Fibroblast of gingiva (primary cell): ENCODE data around the gene PSMB10.
"Not testable (repeated sequence)": the region's sequence is repeated elsewhere in the genome, so short reads cannot be mapped to it uniquely, and the experiment has no call there.

Experiments
- DNase-seq: peaks from one replicate; pipeline ENCODE4 v3.0.0-alpha.2; 2011; ENCODE audit warnings: low read depth

PSMB10 gene

DNA sequence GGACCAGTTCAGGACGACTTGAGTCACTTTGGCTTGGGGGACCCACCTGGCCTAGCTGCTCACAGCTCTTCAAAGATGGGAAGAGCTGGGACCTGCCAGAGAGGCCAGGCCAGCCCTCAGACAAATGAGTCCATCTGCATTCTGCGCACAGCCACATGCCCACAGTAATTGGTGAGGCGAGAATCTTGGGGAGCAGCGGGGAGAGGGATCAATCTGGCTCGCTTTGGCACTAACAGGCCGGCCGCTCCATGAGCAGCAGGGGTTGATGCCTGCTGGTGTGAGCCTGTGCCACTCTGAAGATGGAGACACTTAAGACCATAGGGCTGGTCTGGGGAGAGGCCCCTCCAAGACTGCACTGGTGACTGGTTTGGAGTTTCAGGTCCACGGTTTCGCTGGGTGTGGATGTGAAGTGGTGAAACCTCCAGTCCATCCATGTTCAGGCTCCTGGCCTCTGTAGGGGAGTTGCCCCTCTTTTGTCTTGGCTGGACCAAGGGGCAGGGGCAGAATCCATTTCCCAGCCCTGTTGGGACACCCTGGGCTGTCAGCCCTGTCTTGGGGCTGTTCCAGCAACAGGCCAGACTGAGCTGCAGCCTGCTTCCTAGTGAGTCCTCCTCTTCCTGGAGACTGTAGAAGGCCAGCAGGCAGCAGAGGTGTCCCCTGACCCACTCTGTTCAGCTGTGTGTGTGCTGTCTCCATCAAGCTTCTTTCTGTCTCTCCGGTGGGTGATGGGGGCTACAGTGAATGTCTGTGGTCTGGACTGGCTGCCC lies 12.3 kb downstream of the PSMB10 start:
- DNase-seq, result no peak

DNA sequence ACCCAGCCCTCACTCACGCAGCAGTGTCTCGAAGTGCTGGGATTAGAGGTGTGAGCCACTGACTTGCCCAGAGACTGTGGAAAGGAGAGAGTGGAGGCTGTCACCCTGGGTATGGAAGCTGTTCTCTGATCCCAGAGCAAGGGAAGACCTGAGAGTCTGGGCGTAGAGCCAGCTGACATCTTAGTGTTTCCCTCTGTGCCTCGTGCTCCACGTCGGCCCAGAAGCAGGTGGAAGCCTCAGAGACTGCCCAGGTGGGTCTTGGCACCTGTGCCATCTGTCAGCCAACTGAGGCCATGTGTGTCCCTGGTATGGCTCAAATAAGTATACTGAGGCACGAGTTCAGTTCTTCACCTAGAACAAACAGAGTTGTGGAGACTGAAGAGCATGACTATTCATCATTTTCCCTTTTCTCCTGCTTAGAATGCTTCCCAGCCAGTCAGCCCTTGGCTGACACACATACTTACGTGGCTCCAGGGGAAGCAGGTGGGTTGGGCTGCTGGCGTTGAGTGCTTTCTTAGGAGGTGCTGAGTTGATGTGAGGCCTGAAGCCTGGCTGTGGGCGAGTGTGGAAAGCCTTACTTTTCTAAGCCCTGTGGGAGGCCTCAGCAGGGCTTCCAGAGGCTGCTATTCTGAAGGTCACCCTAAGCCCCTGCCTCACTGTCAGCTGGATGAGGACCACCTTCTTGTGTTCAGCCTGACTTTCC lies 13.1 kb downstream of the PSMB10 start:
- no peak for DNase-seq

DNA sequence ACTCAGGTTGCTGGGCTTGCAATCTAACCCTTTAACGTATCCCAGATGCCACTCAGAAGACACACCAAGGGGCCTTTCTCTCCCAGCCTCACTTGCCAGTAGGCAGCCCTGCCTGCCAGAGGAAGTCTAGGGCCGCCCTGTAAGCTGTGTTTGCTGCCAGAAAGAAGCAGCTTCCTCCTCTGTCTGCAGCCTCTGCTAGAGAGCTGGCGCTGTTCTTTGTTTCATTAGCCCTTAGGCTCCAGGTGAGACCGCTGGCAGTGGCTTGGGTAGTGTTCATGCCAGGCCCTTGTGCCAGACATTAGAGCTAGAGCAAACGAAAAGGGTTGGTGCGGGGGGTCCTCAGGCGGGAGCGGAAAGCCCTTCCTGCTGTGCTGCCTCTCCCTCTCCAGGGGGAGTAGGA lies 13.9 kb downstream of the PSMB10 start:
- no peak for DNase-seq

DNA sequence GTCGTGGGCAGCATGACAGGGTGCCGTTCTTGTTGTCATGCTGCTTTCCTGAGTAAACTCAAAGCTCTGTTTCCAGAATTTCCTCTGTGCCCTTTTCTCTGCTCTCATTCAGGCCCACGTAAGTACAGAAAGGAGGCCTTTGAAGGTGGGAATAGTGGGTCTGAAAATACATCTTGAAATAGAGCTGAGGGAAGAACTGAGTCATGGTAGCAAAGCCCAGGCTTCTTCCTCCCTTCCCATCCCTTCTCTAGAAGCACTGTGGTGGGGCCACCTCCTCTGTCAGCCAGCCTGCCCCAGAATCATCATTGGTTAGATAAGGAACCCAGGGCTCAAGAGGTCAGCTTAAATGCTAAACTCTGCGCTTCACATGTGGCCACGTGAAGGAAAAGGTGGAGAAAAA lies 14.4 kb downstream of the PSMB10 start:
- no peak for DNase-seq

DNA sequence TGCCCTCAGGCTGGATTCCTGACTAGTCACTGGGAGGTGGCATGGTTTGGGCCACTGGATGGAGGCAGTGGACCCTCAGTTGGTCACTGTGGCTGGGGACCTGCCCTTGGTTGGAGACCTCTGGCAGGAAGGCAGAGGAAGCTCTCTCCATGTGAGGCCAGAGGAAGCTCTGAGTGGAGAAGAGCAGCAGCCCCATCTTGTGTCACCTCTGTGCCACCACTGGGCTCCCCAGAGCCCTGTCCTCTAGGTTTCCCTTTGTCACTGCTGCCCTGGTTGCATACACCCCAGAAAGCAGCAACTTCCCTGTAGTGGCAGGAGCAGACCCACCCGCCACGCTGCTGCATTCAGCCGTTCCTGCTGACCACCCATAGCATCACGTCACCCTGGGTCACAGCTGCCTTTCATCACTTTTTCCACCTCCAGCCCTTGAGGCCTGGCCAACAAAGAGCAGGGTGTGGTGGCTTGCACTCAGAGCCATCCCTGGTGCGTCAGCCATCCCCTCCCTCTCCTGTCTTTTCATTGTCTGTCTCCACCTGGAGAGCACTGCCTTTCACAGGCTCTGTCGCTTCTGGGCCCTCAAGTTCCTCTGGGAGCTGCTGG lies 16.9 kb downstream of the PSMB10 start:
- DNase-seq, result no peak

DNA sequence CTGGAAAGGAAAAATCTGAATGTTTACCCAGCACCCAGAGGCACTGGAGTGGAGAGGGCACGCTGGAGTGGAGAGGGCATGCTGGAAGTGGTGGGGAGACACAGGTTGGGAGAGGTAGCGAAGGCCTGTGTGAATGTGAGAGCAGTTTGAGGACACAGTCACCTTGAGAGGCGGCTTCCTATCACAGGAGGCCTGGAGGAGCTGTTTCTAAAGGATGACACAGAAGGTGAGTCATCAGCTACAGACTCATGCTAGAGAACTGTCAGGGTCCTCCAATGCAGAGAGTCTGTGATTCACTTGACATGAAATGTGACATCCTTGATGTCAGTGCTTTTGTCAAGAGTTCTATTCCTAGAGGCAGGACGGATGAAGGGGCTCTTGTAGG lies 18.8 kb downstream of the PSMB10 start:
- DNase-seq, result peak; percentile 34

DNA sequence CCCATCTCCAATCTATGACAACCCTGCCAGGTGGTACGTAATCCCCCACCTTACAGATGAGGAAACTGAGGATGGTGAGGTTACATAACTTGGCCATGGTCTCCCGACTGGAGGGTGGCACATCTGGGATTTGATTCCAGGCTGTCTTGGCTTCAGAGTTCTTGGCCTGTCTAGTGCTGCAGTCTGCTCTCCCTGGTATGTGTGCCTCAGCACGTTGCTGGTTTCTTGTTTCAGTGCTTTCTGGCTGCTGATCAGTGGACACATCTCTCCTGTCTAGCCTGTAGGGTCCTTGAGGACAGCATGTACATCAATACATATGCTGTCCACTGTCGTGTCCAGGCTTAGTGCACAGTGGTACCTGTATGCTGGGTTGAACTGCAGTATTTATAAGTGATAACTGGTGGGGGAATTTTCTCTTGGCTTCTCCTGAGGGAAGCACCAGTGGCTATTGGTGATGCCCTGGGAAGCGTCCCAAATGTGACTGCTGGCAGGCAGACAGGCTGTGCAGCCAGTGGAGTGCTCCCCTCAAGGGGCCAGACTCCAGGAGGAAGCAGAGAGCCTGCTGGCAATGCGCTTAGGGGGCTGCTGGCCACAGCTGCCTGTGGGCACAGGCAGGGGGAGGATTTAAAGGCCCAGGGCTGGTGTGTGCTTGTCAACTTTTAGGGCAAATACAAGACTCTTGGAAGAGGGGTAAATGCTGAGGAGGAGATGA lies 19.4 kb downstream of the PSMB10 start:
- DNase-seq, result peak; percentile 59

DNA sequence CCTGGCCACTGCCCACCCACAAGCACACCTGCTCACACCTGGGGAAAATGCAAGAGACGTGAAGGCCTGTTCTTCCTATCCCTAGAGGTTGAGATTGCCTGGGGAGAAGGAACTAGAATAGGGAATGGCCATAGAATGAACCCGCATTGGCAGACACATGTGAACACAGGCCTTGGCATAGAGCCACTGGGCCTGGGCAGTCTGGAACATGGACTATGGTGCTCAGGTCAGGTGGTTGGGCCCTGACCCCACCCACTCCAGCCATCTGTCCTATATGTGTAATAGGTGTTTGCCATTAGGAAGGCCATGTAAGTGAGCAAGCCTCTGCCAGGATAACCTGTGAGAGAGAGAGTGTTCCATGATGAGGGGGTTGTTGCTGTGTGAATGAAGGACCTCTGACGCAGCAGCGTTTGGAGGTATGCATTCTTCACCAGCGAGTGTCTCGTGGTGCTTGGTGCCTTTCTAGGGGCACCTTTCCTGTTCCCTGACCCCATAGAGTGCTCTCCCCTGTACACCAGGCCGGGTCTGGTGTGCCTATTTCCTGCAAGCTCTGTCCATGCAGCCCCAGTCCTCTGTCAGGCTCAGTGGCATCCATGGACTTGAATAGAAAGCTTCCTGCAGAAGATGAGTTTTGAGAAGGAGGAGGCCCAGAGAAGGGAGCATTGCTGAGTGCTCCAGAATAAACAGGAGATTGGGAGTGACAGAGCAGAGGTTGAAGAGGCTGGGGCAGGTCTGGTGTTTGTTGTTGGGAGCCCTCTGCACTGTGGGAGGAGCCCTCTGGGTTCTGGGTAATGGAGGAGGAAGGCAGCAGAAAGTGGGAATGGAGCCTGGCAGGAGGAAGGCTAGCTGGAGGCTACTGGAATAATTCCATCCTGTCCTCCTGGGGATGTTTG lies 20.6 kb downstream of the PSMB10 start:
- no peak for DNase-seq

DNA sequence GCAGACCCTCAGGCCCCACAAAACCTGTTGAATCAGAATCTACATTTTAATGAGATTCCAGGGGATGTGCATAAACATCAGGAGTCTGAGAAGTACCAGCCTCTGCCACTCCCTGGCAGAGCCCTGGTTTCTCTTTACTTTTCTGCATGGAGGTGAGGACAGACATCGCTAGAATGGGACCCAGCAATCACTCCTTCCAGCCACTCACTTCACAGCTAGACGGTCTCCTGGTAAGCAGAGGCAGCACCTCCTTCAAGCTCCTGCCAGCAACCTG lies 21.2 kb downstream of the PSMB10 start:
- DNase-seq, result not testable (repeated sequence)

DNA sequence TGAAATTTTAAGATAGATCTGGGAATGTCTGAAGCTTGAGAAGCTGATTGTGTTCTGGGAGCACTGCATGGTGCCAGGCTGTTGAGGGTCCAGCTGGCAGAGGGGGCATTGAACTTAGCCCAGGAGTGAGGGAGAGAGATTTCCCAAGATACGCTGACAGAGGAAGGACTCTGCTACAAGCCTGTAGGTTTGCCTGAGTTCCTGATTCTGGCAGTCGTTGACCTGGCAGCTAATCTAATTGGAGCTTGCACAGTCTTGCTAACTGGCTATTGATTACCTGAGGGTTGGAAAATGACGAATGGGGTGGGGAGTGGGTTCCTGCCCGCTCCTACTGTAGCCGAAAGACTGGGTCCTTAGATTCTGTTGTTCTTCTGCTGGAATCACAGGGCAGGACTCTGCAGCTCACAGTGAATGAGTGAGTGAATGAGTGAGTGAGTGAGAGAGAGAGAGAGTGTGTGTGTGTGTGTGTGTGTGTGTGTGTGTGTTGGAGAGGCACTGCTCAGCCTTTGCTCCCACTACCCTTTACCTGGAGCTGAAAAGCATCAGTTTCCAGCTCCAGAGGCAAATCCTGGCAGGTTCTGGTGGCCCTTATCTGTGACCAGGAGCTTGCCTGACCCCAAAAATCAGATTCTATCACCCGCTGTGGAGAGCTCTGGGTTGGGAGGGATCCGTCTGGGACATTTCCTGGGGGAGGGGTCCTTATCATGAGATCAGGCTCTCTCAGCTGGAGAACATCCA lies 21.7 kb downstream of the PSMB10 start:
- DNase-seq, result no peak

DNA sequence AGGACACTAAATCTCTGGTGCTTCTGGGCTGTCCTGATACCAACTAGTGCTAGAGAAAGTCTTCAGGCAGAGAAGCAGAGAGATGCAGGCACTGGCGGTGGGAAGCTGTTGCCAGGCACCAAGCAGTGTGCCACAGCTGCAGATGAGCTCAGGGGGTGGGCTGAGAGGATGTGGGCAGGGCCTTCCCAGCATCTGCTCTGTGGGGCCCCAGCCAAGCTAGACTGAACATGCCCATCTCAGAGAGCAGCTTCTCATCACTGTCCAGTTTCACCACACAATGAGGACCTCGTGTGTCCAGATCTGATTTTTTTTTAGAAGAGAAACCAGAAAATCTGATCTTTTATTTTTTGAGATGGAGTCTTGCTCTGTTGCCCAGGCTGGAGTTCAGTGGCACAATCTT lies 26.5 kb downstream of the PSMB10 start:
- peak; percentile 83 for DNase-seq

DNA sequence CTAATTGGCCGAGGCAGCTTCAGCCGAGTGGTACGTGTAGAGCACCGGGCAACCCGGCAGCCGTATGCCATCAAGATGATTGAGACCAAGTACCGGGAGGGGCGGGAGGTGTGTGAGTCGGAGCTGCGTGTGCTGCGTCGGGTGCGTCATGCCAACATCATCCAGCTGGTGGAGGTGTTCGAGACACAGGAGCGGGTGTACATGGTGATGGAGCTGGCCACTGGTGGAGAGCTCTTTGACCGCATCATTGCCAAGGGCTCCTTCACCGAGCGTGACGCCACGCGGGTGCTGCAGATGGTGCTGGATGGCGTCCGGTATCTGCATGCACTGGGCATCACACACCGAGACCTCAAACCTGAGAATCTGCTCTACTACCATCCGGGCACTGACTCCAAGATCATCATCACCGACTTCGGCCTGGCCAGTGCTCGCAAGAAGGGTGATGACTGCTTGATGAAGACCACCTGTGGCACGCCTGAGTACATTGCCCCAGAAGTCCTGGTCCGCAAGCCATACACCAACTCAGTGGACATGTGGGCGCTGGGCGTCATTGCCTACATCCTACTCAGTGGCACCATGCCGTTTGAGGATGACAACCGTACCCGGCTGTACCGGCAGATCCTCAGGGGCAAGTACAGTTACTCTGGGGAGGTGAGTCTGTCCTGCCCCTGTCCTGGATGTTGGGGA lies 27.5 kb downstream of the PSMB10 start:
- no peak for DNase-seq

DNA sequence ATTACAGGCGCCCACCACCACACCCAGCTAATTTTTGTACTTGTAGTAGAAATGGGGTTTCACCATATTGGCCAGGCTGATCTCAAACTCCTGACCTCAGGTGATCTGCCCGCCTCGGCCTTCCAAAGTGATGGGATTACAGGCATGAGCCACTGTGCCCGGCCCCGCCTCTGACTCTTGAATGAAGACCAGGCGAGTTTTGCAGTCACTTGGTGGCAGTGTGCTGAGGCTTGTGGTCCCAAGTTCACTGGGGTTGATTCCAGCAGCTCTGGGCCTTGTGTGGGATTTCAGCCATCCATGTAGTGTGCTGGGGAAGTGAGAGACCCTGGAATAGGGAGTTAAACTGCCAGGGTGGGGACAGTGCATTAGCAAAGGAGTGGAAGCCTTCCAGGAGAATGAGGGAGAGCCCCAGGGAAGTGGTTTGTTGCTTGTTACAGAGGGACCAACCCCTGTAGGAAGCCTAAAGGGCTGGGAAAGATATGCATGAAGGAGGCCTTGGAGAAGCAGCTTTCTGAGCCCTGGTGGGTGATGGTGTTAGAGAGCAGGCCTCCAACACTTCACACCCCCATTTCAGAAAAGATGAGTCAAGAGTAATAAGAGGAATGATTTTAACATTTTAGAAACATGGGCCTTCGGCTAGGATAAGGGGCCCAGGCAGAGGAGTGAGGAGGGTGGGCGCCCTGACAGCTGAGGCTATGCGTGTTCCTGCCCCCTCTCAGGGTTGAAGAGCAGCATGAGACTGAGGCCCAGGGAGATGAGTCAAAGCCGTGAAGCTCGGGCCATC lies 29.1 kb downstream of the PSMB10 start:
- DNase-seq, result no peak

DNA sequence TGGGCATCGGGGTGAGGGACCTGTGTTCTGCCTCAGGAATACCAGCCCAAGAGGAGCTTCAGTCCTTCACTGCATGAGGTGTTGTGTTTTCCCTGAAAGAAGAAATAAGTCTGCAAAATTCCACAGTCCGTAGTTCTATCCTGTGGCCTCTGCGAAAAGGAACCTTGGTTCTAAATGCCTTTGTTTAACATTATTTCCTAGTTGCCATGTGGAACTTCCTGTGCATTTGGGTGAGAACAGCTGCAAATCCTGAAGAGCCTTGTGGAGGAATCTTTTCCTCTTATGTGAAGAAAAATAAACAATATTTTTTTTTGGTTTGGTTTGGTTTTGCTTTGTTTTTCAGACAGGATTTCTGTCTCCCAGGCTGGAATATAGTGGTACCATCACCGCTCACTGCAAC lies 33.8 kb downstream of the PSMB10 start:
- DNase-seq, result no peak

DNA sequence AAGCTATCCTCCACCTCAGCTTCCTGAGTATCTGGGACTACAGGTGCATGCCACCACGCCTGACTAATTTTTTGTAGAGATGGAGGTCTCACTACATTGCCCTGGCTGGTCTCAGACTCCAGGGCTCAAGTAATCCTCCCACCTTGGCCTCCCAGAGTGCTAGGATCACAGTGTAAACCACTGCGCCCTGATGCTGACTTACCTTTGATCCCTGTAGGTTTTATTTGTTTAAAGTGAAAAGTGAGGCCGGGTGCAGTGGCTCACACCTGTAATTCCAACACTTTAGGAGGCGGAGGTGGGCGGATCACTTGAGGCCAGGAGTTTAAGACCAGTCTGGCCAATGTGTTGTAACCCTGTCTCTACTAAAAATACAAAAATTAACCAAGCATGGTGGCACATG lies 34.9 kb downstream of the PSMB10 start:
- DNase-seq, result no peak

DNA sequence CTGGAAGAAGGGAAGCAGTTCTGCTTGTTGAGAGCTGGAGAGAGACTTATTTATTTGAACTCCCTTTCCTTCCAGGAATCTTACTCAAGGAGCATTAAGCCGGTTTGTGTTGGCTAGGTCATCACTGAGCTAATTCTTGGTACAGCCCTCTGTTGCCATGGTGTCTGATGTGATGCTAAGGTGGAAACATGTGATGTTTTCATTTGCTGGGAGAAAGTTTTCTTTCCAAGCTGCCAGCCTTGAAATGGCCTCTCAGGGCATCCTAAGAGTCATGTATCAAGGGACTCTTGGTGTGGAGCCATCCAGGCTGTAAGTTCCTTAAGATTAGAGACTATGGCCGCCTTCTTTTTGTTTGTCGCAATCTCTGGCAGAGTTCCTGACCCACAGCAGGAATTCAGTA lies 39.4 kb downstream of the PSMB10 start:
- DNase-seq, result peak; percentile 51

DNA sequence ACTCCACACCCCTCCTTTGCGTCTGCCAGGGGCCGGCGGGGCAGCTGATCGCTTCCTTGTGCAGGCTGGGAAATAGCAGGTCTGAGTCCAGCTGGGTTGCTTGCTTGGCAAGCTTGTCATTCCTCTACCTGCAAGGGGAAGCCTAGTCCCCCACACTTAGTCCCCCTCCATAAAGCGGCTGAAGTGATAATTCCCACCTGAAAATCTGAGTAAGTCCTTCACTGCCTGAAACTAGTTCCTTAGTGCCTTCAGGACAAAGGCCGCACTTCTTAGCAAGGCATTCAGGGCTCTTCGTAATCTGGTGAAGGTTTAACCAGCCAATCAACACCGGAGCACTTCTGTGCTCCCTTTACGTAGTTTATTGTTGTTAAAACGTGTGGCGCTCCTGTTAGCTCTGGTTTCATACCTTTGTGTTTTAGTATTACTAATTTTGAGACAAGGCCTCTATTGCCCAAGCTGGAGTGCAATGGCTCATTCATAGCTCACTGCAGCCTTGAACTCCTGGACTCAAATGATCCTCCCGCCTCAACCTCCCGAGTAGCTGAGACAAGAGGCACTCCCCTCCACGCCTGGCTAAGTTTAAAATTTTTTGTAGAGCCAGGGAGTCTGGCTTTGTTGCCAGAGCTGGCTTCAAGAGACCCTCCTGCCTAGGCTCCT lies 42.8 kb downstream of the PSMB10 start:
- no peak for DNase-seq

DNA sequence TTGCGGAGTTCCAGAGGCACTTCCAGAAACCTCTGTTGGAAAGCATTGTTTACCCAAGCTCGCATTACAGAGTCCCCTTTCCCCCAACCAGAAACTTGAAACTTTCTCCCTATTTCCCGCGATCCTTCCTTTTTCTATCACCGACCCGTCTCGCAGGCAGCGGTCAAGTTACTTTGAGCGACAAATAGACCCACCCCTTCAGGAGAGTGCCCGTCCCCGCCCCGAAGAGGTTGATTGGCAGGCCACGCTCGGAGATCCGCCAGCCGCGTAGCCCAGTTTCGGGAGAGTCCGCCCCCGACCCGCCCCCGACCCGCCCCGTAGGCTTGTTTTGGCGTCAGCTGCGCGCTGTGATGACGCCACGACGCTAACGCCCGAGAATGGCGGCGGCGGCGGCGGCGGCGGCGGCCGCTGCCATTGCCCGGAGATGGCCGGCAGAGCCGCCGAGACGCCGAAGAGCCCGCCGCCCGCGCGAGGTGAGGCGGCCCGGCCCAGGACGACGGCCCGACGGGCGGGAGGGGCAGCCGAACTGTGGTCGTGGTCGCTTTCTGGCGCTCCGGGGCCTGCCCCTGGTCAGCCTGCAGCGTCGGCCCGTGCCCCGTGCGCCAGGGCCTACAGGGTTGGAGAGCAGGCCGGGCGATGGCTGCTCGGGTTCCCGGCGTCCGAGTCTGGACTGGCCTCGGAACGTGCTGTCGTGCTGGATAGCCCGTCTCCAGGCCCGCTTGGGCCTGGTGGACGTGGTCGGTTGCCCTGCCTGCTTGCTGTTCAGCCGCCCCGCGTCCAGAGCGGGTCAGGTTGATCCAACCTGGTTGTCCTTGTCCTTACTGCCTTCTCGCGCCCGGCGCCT lies 43.5 kb downstream of the PSMB10 start, which contains the start of gene PSKH1:
Gene PSKH1 (plus strand): TSS at position 356 of the 844 bp plus-strand sequence. CDS start 15,496 bp downstream, outside the sequence.
- peak; percentile 92 for DNase-seq
